ENCODE results near the gene OR6B3. TPM values are rescaled to one million over a fixed set of nuclear protein-coding genes. Genes with fewer than 3 reads are reported as not detected.

OR6B3 gene
- total RNA-seq, 2 donors from 2014 or later, result not detected

- Mint-ChIP-seq H3K36me3 (peaks cover 8 to 16% of the 10 kb centered on the region in 2 donors), H3K27ac (no peak overlapping the region), H3K9me3 (no peaks in the 10 kb centered on the region)
- DNase-seq (ENCODE audit: low spot score in 2 of 2) (no peak), ATAC-seq (no peak)
Observed at GRCh38 chr2:240018071-240018750, 35.1 kb downstream of the OR6B3 start.

- H3K27ac Mint-ChIP-seq, result no peak overlapping the region
- no peak for ATAC-seq
- DNase-seq (ENCODE audit: low spot score in 2 of 2), result no peak
- peaks cover 0 to 5% of the 10 kb centered on the region in 2 donors for H3K36me3 Mint-ChIP-seq
- no peaks in the 10 kb centered on the region for H3K9me3 Mint-ChIP-seq
Observed at GRCh38 chr2:240014327-240014726, 39.0 kb downstream of the OR6B3 start.

GRCh38 chr2:240013343-240013742, 40.0 kb downstream of the OR6B3 start:
- Mint-ChIP-seq H3K36me3 (peaks cover 0 to 5% of the 10 kb centered on the region in 2 donors), H3K9me3 (no peaks in the 10 kb centered on the region), H3K27ac (no peak overlapping the region)
- ATAC-seq (no peak), DNase-seq (ENCODE audit: low spot score in 2 of 2) (no peak)

GRCh38 chr2:240002983-240003382, 50.3 kb downstream of the OR6B3 start:
- Mint-ChIP-seq H3K27ac (peak overlapping the region in 1 of 2 donors; percentile 44), H3K36me3 (peaks cover 2 to 12% of the 10 kb centered on the region in 2 donors), H3K9me3 (no peaks in the 10 kb centered on the region)
- no peak for DNase-seq (ENCODE audit: low spot score in 2 of 2)
- no peak for ATAC-seq

GRCh38 chr2:240000671-240001070, 52.6 kb downstream of the OR6B3 start:
- Mint-ChIP-seq H3K36me3 (peaks cover 0 to 7% of the 10 kb centered on the region in 2 donors), H3K27ac (no peak overlapping the region), H3K9me3 (no peaks in the 10 kb centered on the region)
- ATAC-seq, result no peak
- no peak for DNase-seq (ENCODE audit: low spot score in 2 of 2)

- ATAC-seq (no peak), DNase-seq (ENCODE audit: low spot score in 2 of 2) (no peak)
- H3K36me3 Mint-ChIP-seq, result peaks cover 5 to 7% of the 10 kb centered on the region in 2 donors
- no peaks in the 10 kb centered on the region for H3K9me3 Mint-ChIP-seq
- H3K27ac Mint-ChIP-seq, result no peak overlapping the region
Observed at GRCh38 chr2:239997686-239998409, 55.5 kb downstream of the OR6B3 start.

Other genes with a start within 250 kb of the OR6B3 start
- 100 to 1,000 TPM; 131 to 152 TPM for gene NDUFA10, start 28.2 kb downstream of the OR6B3 start, total RNA-seq
- not detected for gene OR6B2, start 23.1 kb downstream of the OR6B3 start, total RNA-seq
- 10 to 100 TPM; 92.9 to 97.6 TPM for gene COPS9, start 82.8 kb upstream of the OR6B3 start, total RNA-seq
- gene OTOS, start 87.1 kb upstream of the OR6B3 start, total RNA-seq, result not detected